PC-9 (cell line): ENCODE measurements around the gene APBB3.

Source experiments
- EZH2 ChIP-seq: fragments of 200-600 bp; sonication (generic); IDR thresholded peaks from 2 replicates; pipeline ENCODE4 v1.8.0; 2017; ENCODE audit warnings: antibody characterized with exemption, low read depth
- TF ChIP-seq, protein P1 (sequence below): fragments of 200-600 bp; sonication (generic); conservative IDR thresholded peaks from 2 replicates; pipeline ENCODE4 v1.6.1; 2017; ENCODE audit warnings: mixed run types, antibody characterized with exemption, mild to moderate bottlenecking, moderate library complexity

DNA sequence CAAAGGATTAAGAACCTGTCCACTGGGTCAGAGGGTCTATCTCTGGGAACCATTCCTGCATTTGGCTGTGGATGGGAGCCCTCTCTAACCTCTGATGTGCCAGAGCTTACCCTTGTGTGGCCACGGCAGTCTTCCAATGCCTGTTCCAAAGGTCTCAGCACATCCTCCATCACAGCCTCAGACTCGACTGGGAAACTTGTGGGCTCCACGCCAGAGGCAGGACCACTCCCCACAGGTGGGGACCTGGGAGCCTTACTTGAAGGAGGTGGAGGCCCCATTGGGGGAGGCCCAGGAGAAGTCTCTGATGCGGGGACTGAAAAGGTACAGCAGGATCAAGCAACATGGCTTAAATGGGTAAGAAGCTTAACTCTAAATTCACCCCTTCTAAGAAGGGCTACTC is 12.5 kb downstream of the APBB3 start:
- TF ChIP-seq, protein P1, sequence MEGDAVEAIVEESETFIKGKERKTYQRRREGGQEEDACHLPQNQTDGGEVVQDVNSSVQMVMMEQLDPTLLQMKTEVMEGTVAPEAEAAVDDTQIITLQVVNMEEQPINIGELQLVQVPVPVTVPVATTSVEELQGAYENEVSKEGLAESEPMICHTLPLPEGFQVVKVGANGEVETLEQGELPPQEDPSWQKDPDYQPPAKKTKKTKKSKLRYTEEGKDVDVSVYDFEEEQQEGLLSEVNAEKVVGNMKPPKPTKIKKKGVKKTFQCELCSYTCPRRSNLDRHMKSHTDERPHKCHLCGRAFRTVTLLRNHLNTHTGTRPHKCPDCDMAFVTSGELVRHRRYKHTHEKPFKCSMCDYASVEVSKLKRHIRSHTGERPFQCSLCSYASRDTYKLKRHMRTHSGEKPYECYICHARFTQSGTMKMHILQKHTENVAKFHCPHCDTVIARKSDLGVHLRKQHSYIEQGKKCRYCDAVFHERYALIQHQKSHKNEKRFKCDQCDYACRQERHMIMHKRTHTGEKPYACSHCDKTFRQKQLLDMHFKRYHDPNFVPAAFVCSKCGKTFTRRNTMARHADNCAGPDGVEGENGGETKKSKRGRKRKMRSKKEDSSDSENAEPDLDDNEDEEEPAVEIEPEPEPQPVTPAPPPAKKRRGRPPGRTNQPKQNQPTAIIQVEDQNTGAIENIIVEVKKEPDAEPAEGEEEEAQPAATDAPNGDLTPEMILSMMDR = no peak
- TF ChIP-seq EZH2 = no peak
